ENCODE measurements around the gene GPSM3.
"Not testable (repeated sequence)": the region's sequence is repeated elsewhere in the genome, so short reads cannot be mapped to it uniquely, and the experiment has no call there.

The GPSM3 gene

DNA sequence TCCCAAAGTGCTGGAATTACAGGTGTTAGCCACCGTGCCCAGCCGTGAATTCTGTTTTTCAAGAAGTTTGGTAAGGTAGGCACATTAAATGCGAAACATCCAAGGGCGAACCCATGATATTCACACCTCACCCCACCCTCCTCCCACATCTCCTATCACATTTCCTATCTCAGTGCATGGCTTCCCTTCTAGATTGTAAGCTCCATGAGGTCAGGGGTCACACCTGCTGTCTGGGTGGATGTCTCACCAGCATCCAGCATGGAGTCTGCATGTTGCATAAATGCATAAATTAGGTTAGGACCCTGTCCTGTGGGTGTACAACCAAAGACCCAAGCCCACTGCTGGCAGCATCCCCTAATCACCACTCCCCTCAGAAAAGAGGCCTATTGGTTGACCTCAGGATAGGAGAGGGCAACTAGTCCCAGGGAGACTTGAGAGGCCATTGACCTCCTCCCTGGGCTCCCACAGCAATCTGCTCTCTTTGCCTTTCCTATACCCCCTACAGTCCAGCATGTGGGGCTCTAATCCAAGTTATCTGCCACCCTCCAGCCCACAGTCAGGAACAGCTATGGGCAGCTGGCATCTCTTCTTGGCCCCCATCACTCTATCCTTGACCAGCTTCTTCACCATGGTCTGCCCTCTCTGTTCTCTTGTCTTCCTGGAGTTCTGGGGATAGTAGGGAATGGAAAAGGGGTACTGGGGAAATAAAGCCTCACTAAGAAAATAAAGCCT lies 44.9 kb downstream of the GPSM3 start:
- Mint-ChIP-seq H3K4me1 (ENCODE audit: low read depth) (peaks cover 35% of the 10 kb centered on the region), H3K27ac (no peak overlapping the region), H3K27me3 (peaks cover 28% of the 10 kb centered on the region), H3K4me3 (no peak overlapping the region), H3K9me3 (no peaks in the 10 kb centered on the region), H3K36me3 (ENCODE audit: low read depth) (no peaks in the 10 kb centered on the region)
- no peak for DNase-seq

DNA sequence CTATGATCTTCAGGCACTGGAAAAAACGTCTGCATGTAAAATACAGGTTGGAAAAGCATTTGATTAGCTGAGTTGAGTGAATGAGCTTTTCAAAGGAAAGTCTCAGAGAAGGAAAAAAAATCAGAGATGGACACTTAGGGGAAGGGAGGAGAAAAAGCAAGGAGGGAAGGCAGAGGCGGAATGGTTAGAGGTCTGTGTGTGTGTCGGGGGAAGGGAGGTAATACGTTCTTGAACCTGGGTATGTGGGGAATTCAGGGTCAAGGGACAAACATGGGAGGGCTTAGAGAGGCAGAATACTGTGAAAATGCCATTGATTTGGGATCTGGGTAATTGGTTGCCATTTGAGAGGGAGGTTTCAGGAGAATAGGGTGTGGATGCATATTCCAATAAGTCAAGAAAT lies 45.8 kb downstream of the GPSM3 start:
- Mint-ChIP-seq H3K4me1 (ENCODE audit: low read depth) (peaks cover 27% of the 10 kb centered on the region), H3K27me3 (peaks cover 28% of the 10 kb centered on the region)

DNA sequence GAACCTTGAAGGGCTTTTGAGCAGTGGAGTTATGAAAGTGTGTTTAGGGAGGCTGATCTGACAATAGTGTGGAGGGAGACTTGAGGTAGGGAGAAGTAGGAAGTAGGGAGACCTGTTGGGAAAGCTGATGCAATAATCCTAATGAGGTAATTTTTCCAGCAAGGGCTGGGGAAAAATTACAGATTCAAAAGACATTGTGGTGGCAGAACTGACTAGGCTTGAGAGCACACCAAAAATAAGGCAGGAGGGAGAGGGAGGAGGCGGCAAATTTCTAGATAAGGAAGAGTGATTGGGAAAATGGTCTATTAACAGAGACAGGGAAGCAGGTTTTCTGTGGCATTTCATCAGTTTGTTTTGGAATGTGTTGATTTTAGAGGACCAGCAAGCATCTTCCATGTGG lies 46.2 kb downstream of the GPSM3 start:
- H3K4me3 Mint-ChIP-seq = no peak overlapping the region
- peaks cover 26% of the 10 kb centered on the region for H3K27me3 Mint-ChIP-seq
- DNase-seq = no peak
- H3K27ac Mint-ChIP-seq = no peak overlapping the region
- H3K9me3 Mint-ChIP-seq = no peaks in the 10 kb centered on the region
- H3K36me3 Mint-ChIP-seq (ENCODE audit: low read depth) = no peaks in the 10 kb centered on the region
- peaks cover 25% of the 10 kb centered on the region for H3K4me1 Mint-ChIP-seq (ENCODE audit: low read depth)

More for the DNA sequence above, 45.8 kb downstream of the GPSM3 start:
- no peak for DNase-seq
- Mint-ChIP-seq H3K4me3 (no peak overlapping the region), H3K27ac (no peak overlapping the region), H3K36me3 (ENCODE audit: low read depth) (no peaks in the 10 kb centered on the region), H3K9me3 (no peaks in the 10 kb centered on the region)

DNA sequence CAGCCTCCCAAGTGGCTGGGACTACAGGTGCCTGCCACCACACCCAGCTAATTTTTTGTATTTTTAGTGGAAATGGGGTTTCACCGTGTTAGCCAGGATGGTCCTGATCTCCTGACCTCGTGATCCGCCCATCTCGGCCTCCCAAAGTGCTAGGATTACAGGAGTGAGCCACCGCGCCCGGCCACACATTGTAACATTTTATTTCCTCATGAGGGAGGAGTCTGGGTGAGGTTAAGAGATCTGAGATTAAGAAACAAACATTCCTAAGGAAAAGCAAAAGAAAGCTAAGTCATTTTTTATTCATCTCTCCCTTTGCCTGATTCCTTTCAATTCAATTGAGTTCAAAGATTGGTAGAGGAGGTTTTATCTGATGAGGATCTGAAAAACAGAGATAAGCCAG lies 48.2 kb downstream of the GPSM3 start:
- H3K9me3 Mint-ChIP-seq, H3K4me3 Mint-ChIP-seq: not testable (repeated sequence)
- H3K27me3 Mint-ChIP-seq = peaks cover 14% of the 10 kb centered on the region

More for the DNA sequence above, 48.2 kb downstream of the GPSM3 start:
- DNase-seq; H3K27ac Mint-ChIP-seq; H3K36me3 Mint-ChIP-seq (ENCODE audit: low read depth): not testable (repeated sequence)
- H3K4me1 Mint-ChIP-seq (ENCODE audit: low read depth) = peaks cover 13% of the 10 kb centered on the region
